HEK293T (cell line): ENCODE results near the gene UBN1.

Experiments used
- ARNT ChIP-seq: fragments of 450-650 bp; IDR thresholded peaks from 2 replicates; pipeline ENCODE4 v1.6.1; 2017; ENCODE audit warnings: mild to moderate bottlenecking
- BHLHE40 ChIP-seq: fragments of 450-650 bp; IDR thresholded peaks from 2 replicates; pipeline ENCODE4 v1.6.1; 2016; ENCODE audit warnings: mild to moderate bottlenecking, moderate library complexity, borderline replicate concordance
- ELF4 ChIP-seq: fragments of 450-650 bp; IDR thresholded peaks from 2 replicates; pipeline ENCODE4 v1.6.1; 2017; ENCODE audit warnings: antibody characterized with exemption
- FOXA1 ChIP-seq: fragments of 450-650 bp; IDR thresholded peaks from 2 replicates; pipeline ENCODE4 v1.6.1; 2016; ENCODE audit warnings: mild to moderate bottlenecking
- FOXK2 ChIP-seq: fragments of 450-650 bp; IDR thresholded peaks from 2 replicates; pipeline ENCODE4 v1.6.1; 2016; ENCODE audit warnings: mild to moderate bottlenecking
- FOXM1 ChIP-seq: fragments of 450-650 bp; IDR thresholded peaks from 2 replicates; pipeline ENCODE4 v1.6.1; 2017; ENCODE audit warnings: mild to moderate bottlenecking, borderline replicate concordance
- HDGF ChIP-seq: fragments of 450-650 bp; IDR thresholded peaks from 2 replicates; pipeline ENCODE4 v1.6.1; 2017; ENCODE audit warnings: antibody characterized with exemption, borderline replicate concordance
- LEF1 ChIP-seq: fragments of 450-650 bp; IDR thresholded peaks from 2 replicates; pipeline ENCODE4 v1.6.1; 2017; ENCODE audit warnings: mild to moderate bottlenecking, borderline replicate concordance
- NFRKB ChIP-seq: fragments of 450-650 bp; IDR thresholded peaks from 2 replicates; pipeline ENCODE4 v1.6.1; 2016; ENCODE audit warnings: mild to moderate bottlenecking, moderate library complexity
- PKNOX1 ChIP-seq: fragments of 450-650 bp; IDR thresholded peaks from 2 replicates; pipeline ENCODE4 v1.6.1; 2016
- SP1 ChIP-seq: fragments of 450-650 bp; IDR thresholded peaks from 2 replicates; pipeline ENCODE4 v1.6.1; 2017
- SUZ12 ChIP-seq: fragments of 450-650 bp; IDR thresholded peaks from 2 replicates; pipeline ENCODE4 v1.6.1; 2016; ENCODE audit warnings: mild to moderate bottlenecking
- TARDBP ChIP-seq: fragments of 450-650 bp; IDR thresholded peaks from 2 replicates; pipeline ENCODE4 v1.6.1; 2016
- ZNF384 ChIP-seq: fragments of 450-650 bp; IDR thresholded peaks from 2 replicates; pipeline ENCODE4 v1.6.1; 2016

- TF ChIP-seq ZNF384 (no peak), ARNT (no peak), ELF4 (no peak), SP1 (no peak), SUZ12 (no peak), LEF1 (no peak), FOXK2 (no peak), NFRKB (no peak), FOXM1 (no peak), BHLHE40 (no peak), HDGF (no peak), FOXA1 (no peak), PKNOX1 (no peak), TARDBP (no peak)
Measured at GRCh38 chr16:4837733-4838501, 9.4 kb upstream of the UBN1 start.
